NK-92 treated with Interleukin-12 subunit alpha and Interleukin-12 subunit beta, amount 100 ng/mL, for 24 hours (cell line): ENCODE data around the gene AMH.
"Not testable (repeated sequence)": the region's sequence is repeated elsewhere in the genome, so short reads cannot be mapped to it uniquely, and the experiment has no call there.

ENCODE experiments used
- DNase-seq: peaks from one replicate; lab custom pipeline; 2025; lab: John Stamatoyannopoulos, UW

The AMH gene

DNA sequence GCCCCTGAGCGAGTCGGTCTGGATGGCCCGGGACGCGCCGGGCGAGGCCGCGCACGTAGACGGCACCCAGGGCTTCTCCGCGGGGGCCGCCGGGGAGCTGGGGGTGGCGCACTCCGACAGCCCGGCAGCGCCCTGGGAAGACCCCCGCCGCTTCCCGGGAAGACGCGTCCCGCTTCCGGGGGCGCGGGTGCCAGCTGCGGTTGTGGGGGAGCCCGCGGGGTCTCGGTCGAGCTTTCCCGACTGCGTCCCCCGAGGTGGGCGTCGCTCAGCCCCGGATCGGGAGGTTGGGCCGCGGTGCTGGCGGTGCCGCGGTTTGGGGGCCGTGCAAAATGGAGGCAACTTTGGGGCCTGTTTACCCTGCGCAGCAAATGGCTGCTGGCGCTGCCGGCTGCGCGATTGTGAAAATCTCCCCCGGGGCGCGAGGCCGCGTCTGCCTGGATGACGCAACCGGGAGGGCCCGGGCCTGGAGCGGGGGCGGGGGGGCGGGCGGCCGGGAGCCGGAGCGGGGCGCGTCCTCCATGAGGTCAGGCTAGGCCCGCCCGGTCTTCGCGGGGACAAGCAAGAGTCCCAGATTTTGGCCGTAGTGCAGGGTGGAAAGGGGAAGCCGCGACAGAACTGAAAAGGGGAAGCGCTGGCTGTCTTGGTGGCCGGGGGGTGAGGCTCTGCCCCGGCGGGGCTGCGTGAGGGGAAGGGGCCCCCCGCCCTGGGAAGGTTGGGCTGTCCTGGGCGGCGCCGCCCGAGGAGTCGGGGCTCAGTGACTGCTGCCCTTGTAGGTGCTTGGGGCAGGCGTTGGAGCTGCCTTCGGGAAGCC lies 21.5 kb downstream of the AMH start:
- DNase-seq: peak; percentile 69

DNA sequence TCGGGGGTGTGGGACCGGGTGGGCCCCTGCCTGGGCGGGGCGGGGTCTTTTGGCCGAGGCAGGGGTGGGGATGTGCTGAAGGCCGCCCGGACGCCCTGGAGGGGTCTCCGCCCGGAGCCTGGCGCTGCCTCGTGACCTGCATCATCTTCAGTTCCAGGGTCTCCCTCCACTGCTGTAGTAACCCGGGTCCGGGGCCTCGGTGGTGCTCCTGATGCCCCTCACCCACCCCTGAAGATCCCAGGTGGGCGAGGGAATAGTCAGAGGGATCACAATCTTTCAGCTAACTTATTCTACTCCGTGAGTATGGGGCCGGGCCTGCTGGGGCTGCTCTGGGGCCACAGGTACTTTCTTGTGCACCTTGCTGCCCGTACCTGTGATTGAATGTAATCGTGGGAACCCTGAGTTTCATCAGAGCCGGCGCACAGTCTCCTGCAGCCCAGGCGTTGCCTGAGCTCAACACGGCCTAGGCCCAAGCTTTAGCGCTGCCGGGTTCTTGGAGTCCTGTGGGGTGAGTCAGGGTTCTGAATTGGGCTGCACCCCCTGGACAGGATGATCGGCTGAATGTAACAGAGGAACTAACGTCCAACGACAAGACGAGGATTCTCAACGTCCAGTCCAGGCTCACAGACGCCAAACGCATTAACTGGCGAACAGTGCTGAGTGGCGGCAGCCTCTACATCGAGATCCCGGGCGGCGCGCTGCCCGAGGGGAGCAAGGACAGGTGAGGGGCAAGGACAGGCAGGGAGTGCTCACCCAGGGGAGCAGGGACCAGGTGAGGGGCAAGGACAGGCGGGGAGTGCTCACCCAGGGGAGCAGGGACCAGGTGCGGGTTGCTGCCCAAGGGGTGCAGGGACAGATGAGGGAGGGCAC lies 22.3 kb downstream of the AMH start:
- DNase-seq: no peak

DNA sequence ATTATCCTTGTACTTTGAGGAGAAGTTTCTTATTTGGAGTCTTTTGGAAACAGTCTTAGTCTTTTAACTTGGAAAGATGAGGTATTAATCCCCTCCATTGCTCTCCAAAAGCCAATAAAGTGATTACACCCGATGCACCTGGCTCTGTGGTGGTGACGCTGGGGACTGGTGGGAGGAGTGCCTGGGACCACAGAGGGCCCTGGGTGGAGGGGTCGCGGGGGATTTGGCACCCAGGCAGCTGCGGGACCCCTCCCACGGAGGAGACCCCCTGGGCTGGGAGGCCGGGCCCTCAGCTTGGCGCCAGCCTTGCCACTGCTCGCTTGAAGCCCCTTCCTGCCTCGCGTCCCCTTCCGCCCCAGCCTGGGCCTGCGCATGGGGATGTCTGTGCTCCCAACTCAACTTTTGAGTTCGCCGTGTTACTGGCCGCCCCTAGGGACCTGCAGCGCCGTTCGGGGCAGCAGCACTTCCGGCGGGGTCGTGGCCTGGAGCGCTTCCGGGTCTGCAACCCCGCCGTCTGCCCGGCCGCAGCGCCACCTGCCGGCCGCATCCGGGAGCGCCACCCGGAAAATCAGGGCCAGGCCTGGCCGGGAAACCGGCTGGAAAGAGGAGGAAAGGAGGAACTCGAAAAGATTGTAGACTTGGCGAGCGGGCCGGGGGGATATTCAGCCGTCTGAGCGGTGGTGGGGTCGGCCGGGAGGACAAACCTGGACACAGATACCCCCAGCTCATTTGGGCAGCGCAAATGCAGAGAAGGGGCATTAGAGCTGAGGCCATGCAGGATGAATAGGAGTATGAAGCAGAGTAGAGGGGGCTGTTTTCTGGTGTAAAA lies 24.4 kb downstream of the AMH start:
- DNase-seq: peak; percentile 71

DNA sequence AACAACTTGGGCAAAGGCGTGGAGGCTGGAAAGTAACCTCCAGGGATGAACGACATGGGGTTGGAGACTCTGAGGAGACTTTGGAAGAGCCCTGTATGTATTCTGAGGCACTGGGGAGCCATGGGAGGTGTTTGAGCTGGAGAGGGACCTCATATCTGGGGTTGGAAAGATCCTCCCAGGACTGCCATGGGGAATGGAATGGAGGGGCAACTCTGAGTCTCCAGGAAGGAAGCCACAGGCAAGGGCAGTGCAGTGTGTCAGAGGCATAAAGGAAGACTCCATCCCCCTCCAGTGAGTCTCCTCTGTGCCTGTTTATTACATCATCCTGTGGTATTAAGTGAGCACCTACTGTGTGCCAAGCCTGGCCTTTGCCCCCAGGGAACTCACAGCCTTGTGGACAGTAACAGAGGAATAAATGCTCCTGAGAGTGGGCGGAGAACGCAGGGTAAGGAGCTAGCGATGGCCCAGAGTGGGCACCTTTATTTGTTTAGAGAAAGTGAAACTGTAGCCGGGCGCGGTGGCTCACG lies 25.1 kb downstream of the AMH start:
- no peak for DNase-seq

DNA sequence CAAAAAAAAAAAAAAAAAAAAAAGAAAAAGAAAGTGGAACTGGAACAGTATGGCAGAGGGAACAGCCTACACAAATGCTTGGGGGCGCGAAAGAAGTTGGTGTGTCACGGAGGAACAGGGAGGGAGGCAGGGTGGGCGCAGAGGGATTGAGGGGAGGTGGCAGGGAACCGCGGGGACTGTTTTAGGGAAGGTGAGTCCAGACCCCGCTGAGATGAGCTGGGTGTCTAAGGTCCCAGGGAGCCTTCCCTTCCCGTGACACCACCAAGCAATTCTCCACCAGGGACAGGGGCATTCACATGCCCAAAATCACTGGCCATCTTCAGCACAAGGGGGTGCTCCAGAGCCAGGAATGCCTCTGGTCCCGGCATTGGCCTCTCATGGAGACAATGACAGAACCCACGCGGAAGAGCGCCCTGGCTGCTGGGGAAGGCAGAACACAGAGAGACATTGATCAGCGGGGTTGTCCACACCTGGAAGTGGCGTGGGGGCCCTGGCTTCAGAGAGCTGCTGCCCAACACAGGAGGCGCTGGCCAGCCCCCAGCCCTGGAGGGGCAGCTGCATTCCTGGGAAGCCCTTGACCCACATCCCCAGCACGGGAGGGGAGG lies 25.9 kb downstream of the AMH start:
- no peak for DNase-seq

DNA sequence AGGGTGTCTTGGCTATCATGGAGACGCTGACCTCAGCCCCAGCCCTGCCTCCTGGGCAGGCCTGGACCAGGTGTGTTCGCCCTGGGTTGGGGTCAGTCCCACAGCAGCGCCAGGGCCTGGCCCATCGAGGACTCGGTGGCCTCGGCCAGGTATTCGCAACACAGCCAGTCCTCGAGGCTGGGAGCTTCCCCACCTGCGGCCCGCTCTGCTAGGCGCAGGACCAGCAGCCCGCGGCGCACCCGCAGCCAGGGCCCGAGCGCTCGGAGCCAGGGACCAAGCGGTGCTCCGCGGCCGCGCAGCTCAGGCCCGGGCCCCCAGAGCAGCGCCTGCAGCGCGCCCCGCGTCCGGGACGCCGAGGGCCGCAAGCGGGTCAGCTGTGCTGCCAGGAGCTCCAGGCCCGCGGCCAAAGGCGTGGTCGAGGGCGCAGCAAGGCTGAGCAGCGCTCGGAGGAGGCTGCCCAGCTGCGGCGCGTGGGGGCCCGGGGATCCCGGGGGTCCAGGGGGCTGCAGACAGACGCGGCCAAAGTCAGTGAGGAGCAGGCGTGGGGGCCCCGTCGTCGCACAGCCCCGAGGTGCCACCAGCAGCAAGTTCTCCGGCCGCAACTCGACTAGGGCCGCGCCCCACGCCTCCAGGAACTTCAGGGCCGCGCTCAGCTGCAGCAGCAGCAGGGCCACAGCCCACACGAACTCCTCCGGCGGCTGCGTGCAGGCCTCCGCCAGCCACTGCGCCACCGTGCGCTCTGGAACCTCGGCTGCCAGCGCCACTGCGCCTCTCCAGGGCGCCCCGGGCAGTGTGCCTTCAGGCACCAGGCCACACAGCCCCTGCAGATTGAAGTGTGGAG lies 26.7 kb downstream of the AMH start:
- no peak for DNase-seq

DNA sequence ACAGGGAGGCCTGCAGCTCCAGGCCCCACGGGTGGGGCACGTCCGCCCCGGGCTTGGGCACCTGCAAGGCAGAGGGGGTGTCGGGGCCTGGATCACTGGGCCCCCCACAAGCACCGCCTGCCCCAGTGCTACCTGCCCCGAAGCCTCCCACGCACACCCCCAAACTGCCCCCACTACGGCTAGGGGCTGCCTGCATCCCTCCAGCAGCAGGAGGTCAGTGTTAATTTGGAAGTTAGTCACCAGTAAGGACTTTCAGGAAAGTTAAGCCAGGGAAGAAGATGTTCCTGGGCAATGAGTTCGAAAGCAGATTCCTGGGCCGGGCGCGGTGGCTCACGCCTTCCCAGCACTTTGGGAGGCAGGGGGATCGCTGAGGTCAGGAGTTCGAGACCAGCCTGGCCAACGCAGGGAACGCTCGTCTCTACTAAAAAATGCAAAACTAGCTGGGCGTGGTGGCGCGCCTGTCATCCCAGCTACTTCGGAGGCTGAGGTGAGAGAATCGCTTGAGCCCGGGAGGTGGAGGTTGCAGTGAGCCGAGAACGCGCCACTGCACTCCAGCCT lies 27.4 kb downstream of the AMH start:
- DNase-seq: no peak

DNA sequence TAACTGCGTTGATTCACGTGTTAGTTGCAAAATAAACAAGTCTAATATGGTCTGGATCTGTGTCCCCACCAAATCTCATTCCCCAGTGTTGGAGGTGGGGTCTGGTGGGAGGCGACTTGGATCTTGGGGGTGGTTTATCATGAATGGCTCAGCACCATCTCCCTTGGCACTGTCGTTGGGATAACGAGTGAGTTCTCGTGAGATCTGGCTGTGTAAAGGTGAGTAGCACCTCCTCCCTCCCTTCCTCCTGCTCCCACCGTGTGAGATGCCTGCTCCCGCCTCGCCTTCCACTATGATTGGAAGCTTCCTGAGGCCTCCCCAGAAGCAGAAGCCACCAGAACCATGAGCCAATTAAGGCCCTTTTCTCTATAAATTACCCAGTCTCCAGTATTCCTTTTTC lies 28.0 kb downstream of the AMH start:
- DNase-seq: no peak

DNA sequence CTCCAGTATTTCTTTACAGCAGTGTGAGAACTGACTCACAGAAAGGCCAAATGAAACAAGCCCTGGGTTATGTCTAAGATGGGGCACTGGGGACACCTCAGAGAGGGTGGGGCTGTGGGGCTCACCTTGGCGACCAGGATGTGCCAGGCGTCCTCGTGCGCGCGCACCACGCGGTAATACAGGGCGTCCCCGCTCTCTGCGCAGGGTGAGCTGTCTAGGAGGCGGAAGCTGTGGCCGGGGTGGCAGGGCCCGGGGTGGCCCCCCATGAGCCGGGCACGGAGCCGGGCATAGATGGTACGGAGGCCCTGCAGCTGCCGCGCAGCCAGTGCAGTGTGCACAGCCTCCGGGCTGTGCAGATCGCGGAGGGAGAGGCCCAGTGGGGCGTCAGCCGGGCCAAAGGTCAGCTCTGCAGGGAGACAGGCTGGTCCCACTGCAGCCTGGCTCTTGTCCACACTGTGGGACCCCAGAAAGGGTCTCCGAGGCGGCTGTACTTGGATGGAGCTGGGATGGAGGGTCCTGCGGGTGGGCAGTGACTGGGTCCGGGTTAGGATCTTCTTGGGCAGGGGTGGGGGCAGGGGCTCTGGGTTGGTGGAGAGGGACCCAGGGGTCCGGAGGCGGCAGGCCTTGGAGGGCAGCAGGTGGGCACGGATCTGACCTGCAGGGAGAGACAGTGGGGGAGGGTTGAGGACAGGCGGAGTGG lies 29.5 kb downstream of the AMH start:
- no peak for DNase-seq

DNA sequence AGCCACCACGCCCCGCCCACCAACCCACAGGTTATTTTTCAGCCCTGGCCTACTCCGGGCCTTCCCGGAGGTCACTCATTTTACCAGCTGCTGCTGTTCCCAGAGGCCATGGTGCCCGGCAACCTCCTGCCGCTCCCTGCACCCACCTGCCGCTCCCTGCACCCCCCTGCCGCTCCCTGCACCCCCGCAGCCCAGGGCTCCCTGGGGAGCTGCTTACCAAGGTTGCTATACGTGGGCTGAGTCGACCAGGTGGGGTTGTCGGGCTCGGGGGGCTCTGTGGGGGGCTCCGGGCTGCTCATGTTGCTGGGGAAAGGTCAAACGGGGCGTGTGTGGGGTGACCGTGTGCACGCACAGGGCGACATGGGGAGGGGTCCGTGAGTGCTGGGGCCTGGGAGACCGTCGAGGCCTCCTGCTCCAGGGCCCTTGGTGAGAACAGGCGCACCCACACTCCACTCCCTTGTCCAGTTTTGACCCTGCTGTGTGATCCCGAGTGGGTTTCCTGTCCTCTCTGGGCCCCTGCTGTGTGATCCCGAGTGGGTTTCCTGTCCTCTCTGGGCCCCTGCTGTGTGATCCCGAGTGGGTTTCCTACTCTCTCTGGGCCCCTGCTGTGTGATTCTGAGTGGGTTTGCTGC lies 31.6 kb downstream of the AMH start:
- DNase-seq: no peak

DNA sequence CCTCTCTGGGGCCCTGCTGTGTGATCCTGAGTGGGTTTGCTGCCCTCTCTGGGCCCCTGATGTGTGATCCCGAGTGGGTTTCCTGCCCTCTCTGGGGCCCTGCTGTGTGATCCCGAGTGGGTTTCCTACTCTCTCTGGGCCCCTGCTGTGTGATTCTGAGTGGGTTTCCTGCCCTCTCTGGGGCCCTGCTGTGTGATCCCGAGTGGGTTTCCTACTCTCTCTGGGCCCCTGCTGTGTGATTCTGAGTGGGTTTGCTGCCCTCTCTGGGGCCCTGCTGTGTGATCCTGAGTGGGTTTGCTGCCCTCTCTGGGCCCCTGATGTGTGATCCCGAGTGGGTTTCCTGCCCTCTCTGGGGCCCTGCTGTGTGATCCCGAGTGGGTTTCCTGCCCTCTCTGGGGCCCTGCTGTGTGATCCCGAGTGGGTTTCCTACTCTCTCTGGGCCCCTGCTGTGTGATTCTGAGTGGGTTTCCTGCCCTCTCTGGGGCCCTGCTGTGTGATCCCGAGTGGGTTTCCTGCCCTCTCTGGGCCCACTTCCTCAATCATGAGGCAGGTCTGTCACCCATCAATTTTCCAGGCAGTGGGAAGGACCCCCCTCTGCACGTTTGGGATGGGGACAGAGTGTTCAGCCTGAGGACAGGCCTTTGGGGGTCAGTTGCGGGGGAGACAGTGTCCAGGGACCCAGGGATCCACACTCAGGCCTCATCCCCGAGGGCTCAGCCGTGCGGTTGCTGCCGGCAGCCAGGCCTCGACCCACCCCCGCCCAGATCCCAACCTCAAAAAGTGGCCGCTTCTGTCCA lies 32.3 kb downstream of the AMH start:
- not testable (repeated sequence) for DNase-seq

DNA sequence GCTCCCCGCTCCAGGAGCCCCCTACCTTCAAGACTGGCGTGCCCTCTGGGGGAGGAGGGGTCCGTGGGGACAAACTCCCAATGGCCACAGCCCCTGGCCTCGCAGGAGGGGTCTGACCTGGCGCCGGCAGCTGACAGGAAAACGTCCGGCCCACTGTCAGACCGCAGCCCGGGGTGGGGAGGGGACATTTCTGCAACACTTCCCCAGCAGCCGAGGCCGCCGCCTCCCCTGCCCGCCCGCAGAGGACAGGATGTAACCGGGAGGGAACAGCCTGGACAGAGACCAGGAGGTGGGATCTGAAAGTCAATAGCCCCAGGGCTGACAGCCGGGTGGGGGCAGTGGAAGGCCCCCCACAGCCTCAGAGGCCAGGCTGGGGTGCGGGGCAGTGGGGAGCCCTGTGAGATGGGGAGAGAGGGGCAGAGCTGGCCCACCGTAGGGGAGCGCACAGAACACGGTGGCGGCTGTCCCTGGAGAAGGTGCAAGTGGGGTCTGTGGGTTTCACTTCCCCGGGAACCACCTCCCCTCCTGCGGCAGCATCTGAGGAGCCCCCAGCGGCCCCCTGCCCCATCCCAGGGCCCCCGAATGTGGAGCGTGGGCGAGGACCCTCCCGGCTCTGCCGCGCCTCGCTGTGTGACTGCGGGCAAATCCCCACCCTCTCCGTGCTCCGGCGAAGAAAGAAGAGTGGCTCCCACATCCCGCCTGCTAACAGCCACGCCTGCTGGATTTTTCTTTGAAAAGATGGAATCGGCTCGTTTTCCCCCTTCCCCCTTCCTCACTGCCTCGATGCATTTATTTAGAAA lies 33.1 kb downstream of the AMH start, which contains the start of gene PEAK3:
Gene PEAK3 (minus strand): TSS at position 114 of the 800 bp plus-strand sequence. CDS start 1,244 bp downstream, outside the sequence.
- no peak for DNase-seq

DNA sequence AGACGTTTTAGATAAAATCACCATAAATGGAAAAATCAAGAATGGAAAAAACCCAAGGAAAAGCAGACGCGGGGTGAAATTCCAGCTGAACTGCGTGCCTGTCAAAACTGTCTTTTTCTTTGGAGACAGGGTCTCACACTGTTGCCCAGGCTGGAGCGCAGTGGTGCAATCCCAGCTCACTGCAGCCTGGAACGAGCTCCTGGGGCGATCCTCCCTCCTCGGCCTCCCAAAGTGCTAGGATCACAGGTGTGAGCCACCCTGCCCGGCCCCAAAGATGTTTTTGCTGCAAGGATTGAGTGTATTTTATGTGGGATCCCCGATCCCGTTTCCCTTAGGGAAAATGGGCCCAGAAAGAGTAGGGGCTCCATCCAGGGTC lies 33.7 kb downstream of the AMH start:
- no peak for DNase-seq

DNA sequence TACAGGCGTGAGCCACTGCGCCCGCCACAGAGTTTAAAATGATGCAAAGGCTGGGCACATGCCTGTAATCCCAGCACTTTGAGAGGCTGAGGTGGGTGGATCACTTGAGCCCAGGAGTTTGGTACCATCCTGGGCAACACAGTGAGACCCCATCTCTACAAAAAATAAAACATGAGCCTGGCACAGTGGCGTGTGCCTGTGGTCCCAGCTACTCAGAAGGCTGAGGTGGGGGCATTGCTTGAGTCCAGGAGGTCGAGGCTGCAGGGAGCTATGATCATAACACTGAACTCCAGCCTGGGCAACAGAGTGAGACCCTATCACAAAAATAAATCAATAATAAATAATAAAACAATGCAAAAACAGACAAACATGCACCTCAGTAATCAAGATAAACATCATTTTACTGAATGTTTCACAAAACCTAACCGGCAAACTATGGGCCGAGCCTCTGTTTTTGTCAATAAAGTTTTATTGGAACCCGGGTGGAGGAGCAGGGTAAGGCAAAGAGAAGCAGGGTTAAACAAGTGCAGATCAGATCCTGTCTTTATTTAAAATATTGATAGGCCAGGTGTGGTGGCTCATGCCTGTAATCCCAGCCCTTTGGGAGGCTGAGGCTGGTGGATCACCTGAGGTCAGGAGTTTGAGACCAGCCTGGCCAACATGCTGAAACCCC lies 34.8 kb downstream of the AMH start:
- DNase-seq: no peak

DNA sequence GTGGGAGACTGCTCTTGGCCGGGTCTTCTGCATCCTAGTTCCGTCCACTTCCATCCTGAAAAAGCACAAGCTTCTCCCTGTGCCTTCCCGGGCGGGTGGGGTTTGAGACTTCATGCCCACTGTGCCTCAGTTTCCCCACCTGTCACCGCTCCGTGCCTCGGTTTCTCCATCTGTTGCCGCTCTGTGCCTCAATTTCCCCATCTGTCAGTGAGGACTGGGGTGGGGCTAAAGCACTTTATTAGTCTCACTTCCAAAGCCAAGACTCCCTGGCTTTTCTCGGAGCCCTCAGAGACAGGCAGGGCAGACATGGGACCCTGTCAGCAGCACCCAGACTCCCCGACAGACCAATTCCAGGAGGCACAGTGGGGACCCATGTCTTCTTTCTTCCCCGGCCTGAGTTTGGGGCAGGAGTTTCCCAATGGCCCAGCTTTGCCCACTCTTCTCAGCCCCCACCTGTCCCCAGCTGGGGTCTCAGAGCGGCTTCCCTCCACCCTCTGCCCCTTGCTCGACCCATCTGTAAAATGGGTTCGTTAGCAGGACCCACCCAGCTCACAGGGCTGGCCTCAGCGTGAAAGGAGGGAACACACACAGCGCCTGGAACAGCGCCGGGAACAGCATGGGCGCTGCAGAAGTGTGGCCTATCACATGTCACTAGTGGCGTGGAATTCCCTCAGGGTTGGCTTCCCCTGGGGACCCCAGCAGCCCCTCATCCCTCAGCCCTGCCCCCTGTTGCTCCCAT lies 37.4 kb downstream of the AMH start:
- no peak for DNase-seq
